LNCAP (cell line): Measurements from ENCODE around the gene FHOD3.

Experiments
- CTCF ChIP-seq: fragments of 450-650 bp; IDR thresholded peaks from 2 replicates; pipeline ENCODE4 v1.5.1; 2017; ENCODE audit warnings: mild to moderate bottlenecking

Gene FHOD3

GRCh38 chr18:36493349-36494159 lies 196.0 kb downstream of the FHOD3 start:
- TF ChIP-seq CTCF = no peak

GRCh38 chr18:36494160-36494437 lies 196.6 kb downstream of the FHOD3 start:
- no peak for TF ChIP-seq CTCF

GRCh38 chr18:36496022-36496421 lies 198.5 kb downstream of the FHOD3 start:
- no peak for TF ChIP-seq CTCF

GRCh38 chr18:36499938-36500337 lies 202.4 kb downstream of the FHOD3 start:
- TF ChIP-seq CTCF = no peak

GRCh38 chr18:36501100-36501499 lies 203.6 kb downstream of the FHOD3 start:
- no peak for TF ChIP-seq CTCF

- TF ChIP-seq CTCF = no peak
Observed at GRCh38 chr18:36503477-36503876, 206.0 kb downstream of the FHOD3 start.

- TF ChIP-seq CTCF = no peak
Observed at GRCh38 chr18:36504928-36505327, 207.4 kb downstream of the FHOD3 start.

- TF ChIP-seq CTCF = no peak
Observed at GRCh38 chr18:36505665-36506064, 208.2 kb downstream of the FHOD3 start.
